HEK293 (cell line): Measurements from ENCODE around the gene KRT12.

Experiments
- CTCF ChIA-PET: fragments of 350-600 bp; formaldehyde crosslinking; extraction: SDS; loops from one replicate; lab custom pipeline; 2021; ENCODE audit warnings: antibody characterized with exemption; lab: Yijun Ruan, JAX
- POLR2A ChIA-PET: fragments of 300-600 bp; formaldehyde crosslinking; extraction: SDS; loops from one replicate; lab custom pipeline; 2020; ENCODE audit warnings: antibody characterized with exemption, inconsistent platforms; lab: Yijun Ruan, JAX
- H3K27ac ChIP-seq: fragments of 200-500 bp; sonication (Bioruptor generic); 2 replicates; pipeline ENCODE4 v1.5.1; 2014; ENCODE audit warnings: low read depth, low read length, control low read depth, inconsistent platforms; ENCODE audit errors: extremely low read depth
- H3K36me3 ChIP-seq, 2 experiments: fragments of 200-500 bp in 1 of 2; sonication (Bioruptor generic) in 1 of 2; 1 replicate in 1 of 2; 2 replicates in 1 of 2; pipeline ENCODE4 v1.5.1; 2014 to 2017; ENCODE audit warnings: inconsistent platforms in 2 of 2, low read length in 2 of 2; ENCODE audit not compliant: control insufficient read depth in 2 of 2, insufficient read depth in 1 of 2
- H3K4me1 ChIP-seq: fragments of 200-500 bp; sonication (Bioruptor generic); 2 replicates; pipeline ENCODE4 v1.5.1; 2014; ENCODE audit warnings: mild to moderate bottlenecking, low read length, inconsistent platforms; ENCODE audit not compliant: control insufficient read depth, insufficient read depth
- H3K4me3 ChIP-seq: 2 replicates; pipeline ENCODE4 v1.5.1; 2011; ENCODE audit warnings: low read depth, mild to moderate bottlenecking, control low read depth, low read length, moderate library complexity
- H3K9me3 ChIP-seq: fragments of 200-500 bp; sonication (Bioruptor generic); 2 replicates; pipeline ENCODE4 v1.5.1; 2014; ENCODE audit warnings: low read depth, low read length, inconsistent platforms; ENCODE audit not compliant: control insufficient read depth, insufficient read depth
- KLF8 ChIP-seq: fragments of 450-650 bp; formaldehyde crosslinking; IDR thresholded peaks from 2 replicates; pipeline ENCODE4 v1.5.1; 2016; ENCODE audit warnings: missing biosample characterization, missing genetic modification characterization
- ZFP41 ChIP-seq: fragments of 450-650 bp; formaldehyde crosslinking; IDR thresholded peaks from 2 replicates; pipeline ENCODE4 v1.5.1; 2016; ENCODE audit warnings: missing biosample characterization, missing genetic modification characterization, borderline replicate concordance
- ZNF16 ChIP-seq: fragments of 450-650 bp; formaldehyde crosslinking; IDR thresholded peaks from 2 replicates; pipeline ENCODE4 v1.5.1; 2016; ENCODE audit warnings: low read depth, missing biosample characterization, missing genetic modification characterization
- ZNF221 ChIP-seq: fragments of 450-650 bp; formaldehyde crosslinking; IDR thresholded peaks from 2 replicates; pipeline ENCODE4 v1.5.1; 2017; ENCODE audit warnings: missing biosample characterization, missing genetic modification characterization, borderline replicate concordance
- ZNF558 ChIP-seq: fragments of 450-650 bp; formaldehyde crosslinking; IDR thresholded peaks from 2 replicates; pipeline ENCODE4 v1.5.1; 2016; ENCODE audit warnings: missing biosample characterization, missing genetic modification characterization
- ZNF623 ChIP-seq: fragments of 450-650 bp; formaldehyde crosslinking; IDR thresholded peaks from 2 replicates; pipeline ENCODE4 v1.5.1; 2016; ENCODE audit warnings: missing biosample characterization, missing genetic modification characterization
- TF ChIP-seq, protein P1 (sequence below): fragments of 450-650 bp; formaldehyde crosslinking; IDR thresholded peaks from 2 replicates; pipeline ENCODE4 v1.5.1; 2016; ENCODE audit warnings: missing biosample characterization, missing genetic modification characterization, borderline replicate concordance
- TF ChIP-seq, protein P2 (sequence below): fragments of 450-650 bp; IDR thresholded peaks from 2 replicates; pipeline ENCODE4 v1.5.1; 2018; ENCODE audit warnings: missing biosample characterization, mild to moderate bottlenecking, missing genetic modification characterization
- TF ChIP-seq, protein P3 (sequence below): fragments of 450-650 bp; formaldehyde crosslinking; IDR thresholded peaks from 2 replicates; pipeline ENCODE4 v1.5.0; 2017; ENCODE audit warnings: missing biosample characterization, missing genetic modification characterization, borderline replicate concordance
- TF ChIP-seq, protein P4 (sequence below): fragments of 450-650 bp; formaldehyde crosslinking; IDR thresholded peaks from 2 replicates; pipeline ENCODE4 v1.5.1; 2016; ENCODE audit warnings: missing biosample characterization, missing genetic modification characterization
- TF ChIP-seq, protein P5 (sequence below): fragments of 450-650 bp; formaldehyde crosslinking; IDR thresholded peaks from 2 replicates; pipeline ENCODE4 v1.5.1; 2016; ENCODE audit warnings: missing biosample characterization, missing genetic modification characterization, low read depth
- TF ChIP-seq, protein P6 (sequence below): fragments of 450-650 bp; formaldehyde crosslinking; IDR thresholded peaks from 2 replicates; pipeline ENCODE4 v1.5.1; 2016; ENCODE audit warnings: missing biosample characterization, missing genetic modification characterization
- TF ChIP-seq, protein P7 (sequence below): fragments of 450-650 bp; formaldehyde crosslinking; IDR thresholded peaks from 2 replicates; pipeline ENCODE4 v1.5.1; 2016; ENCODE audit warnings: missing biosample characterization, missing genetic modification characterization, borderline replicate concordance

KRT12 gene

DNA sequence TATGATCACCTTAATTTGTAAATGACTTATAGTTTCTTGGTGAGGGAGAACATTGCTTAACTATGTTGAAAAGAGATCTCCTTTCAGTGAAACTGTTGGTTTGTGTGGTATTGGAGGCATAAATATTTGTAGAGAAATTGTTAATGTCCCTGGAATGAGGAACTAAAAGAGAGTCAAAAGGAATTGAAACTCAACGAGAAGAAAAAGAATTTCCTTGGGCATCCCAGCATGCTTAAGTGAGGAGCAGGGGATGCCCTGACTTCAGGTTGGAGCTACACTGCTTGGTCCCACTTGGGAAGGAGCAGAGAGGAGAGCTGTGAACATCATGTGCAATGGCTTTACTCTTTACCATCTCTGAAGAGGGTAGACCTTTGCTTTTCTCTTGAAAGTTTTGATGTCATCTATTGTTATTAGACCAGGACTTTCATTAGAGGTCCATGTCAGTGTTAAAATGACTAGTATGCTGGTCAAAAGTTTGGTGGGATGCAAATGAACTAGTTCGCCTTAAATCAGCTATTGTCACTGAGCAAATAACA, 48.8 kb upstream of the KRT12 start:
- ChIA-PET CTCF (interaction anchor here (0.6 to 2.3 kb wide), 11 partner anchors 13 to 750 kb away, joined by 3 to 7 read pairs (median 5); partner anchors contain the start of gene KRT20), POLR2A (no interaction called here)
- Histone ChIP-seq H3K27ac (no peak overlapping the region), H3K9me3 (no peaks in the 10 kb centered on the region), H3K36me3 (no peaks in the 10 kb centered on the region)
- TF ChIP-seq, protein P1, sequence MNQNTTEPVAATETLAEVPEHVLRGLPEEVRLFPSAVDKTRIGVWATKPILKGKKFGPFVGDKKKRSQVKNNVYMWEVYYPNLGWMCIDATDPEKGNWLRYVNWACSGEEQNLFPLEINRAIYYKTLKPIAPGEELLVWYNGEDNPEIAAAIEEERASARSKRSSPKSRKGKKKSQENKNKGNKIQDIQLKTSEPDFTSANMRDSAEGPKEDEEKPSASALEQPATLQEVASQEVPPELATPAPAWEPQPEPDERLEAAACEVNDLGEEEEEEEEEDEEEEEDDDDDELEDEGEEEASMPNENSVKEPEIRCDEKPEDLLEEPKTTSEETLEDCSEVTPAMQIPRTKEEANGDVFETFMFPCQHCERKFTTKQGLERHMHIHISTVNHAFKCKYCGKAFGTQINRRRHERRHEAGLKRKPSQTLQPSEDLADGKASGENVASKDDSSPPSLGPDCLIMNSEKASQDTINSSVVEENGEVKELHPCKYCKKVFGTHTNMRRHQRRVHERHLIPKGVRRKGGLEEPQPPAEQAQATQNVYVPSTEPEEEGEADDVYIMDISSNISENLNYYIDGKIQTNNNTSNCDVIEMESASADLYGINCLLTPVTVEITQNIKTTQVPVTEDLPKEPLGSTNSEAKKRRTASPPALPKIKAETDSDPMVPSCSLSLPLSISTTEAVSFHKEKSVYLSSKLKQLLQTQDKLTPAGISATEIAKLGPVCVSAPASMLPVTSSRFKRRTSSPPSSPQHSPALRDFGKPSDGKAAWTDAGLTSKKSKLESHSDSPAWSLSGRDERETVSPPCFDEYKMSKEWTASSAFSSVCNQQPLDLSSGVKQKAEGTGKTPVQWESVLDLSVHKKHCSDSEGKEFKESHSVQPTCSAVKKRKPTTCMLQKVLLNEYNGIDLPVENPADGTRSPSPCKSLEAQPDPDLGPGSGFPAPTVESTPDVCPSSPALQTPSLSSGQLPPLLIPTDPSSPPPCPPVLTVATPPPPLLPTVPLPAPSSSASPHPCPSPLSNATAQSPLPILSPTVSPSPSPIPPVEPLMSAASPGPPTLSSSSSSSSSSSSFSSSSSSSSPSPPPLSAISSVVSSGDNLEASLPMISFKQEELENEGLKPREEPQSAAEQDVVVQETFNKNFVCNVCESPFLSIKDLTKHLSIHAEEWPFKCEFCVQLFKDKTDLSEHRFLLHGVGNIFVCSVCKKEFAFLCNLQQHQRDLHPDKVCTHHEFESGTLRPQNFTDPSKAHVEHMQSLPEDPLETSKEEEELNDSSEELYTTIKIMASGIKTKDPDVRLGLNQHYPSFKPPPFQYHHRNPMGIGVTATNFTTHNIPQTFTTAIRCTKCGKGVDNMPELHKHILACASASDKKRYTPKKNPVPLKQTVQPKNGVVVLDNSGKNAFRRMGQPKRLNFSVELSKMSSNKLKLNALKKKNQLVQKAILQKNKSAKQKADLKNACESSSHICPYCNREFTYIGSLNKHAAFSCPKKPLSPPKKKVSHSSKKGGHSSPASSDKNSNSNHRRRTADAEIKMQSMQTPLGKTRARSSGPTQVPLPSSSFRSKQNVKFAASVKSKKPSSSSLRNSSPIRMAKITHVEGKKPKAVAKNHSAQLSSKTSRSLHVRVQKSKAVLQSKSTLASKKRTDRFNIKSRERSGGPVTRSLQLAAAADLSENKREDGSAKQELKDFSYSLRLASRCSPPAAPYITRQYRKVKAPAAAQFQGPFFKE (tag by site-specific recombination) = no peak
- TF ChIP-seq, protein P2, sequence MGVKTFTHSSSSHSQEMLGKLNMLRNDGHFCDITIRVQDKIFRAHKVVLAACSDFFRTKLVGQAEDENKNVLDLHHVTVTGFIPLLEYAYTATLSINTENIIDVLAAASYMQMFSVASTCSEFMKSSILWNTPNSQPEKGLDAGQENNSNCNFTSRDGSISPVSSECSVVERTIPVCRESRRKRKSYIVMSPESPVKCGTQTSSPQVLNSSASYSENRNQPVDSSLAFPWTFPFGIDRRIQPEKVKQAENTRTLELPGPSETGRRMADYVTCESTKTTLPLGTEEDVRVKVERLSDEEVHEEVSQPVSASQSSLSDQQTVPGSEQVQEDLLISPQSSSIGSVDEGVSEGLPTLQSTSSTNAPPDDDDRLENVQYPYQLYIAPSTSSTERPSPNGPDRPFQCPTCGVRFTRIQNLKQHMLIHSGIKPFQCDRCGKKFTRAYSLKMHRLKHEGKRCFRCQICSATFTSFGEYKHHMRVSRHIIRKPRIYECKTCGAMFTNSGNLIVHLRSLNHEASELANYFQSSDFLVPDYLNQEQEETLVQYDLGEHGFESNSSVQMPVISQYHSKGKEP = no peak
- TF ChIP-seq ZNF558 = no peak
- TF ChIP-seq, protein P3, sequence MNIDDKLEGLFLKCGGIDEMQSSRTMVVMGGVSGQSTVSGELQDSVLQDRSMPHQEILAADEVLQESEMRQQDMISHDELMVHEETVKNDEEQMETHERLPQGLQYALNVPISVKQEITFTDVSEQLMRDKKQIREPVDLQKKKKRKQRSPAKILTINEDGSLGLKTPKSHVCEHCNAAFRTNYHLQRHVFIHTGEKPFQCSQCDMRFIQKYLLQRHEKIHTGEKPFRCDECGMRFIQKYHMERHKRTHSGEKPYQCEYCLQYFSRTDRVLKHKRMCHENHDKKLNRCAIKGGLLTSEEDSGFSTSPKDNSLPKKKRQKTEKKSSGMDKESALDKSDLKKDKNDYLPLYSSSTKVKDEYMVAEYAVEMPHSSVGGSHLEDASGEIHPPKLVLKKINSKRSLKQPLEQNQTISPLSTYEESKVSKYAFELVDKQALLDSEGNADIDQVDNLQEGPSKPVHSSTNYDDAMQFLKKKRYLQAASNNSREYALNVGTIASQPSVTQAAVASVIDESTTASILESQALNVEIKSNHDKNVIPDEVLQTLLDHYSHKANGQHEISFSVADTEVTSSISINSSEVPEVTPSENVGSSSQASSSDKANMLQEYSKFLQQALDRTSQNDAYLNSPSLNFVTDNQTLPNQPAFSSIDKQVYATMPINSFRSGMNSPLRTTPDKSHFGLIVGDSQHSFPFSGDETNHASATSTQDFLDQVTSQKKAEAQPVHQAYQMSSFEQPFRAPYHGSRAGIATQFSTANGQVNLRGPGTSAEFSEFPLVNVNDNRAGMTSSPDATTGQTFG (tag by site-specific recombination) = no peak
- TF ChIP-seq, protein P4, sequence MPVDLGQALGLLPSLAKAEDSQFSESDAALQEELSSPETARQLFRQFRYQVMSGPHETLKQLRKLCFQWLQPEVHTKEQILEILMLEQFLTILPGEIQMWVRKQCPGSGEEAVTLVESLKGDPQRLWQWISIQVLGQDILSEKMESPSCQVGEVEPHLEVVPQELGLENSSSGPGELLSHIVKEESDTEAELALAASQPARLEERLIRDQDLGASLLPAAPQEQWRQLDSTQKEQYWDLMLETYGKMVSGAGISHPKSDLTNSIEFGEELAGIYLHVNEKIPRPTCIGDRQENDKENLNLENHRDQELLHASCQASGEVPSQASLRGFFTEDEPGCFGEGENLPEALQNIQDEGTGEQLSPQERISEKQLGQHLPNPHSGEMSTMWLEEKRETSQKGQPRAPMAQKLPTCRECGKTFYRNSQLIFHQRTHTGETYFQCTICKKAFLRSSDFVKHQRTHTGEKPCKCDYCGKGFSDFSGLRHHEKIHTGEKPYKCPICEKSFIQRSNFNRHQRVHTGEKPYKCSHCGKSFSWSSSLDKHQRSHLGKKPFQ (tag by site-specific recombination) = no peak
- TF ChIP-seq KLF8 (tag by site-specific recombination) = no peak
- TF ChIP-seq, protein P5, sequence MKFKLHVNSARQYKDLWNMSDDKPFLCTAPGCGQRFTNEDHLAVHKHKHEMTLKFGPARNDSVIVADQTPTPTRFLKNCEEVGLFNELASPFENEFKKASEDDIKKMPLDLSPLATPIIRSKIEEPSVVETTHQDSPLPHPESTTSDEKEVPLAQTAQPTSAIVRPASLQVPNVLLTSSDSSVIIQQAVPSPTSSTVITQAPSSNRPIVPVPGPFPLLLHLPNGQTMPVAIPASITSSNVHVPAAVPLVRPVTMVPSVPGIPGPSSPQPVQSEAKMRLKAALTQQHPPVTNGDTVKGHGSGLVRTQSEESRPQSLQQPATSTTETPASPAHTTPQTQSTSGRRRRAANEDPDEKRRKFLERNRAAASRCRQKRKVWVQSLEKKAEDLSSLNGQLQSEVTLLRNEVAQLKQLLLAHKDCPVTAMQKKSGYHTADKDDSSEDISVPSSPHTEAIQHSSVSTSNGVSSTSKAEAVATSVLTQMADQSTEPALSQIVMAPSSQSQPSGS (tag by site-specific recombination) = no peak
- TF ChIP-seq, protein P6, sequence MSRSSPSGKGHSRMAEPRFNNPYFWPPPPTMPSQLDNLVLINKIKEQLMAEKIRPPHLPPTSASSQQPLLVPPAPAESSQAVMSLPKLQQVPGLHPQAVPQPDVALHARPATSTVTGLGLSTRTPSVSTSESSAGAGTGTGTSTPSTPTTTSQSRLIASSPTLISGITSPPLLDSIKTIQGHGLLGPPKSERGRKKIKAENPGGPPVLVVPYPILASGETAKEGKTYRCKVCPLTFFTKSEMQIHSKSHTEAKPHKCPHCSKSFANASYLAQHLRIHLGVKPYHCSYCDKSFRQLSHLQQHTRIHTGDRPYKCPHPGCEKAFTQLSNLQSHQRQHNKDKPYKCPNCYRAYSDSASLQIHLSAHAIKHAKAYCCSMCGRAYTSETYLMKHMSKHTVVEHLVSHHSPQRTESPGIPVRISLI (tag by site-specific recombination) = no peak
- no peak for TF ChIP-seq ZNF221 (tag by site-specific recombination)
- no peak for TF ChIP-seq ZFP41 (tag by site-specific recombination)
- no peak for TF ChIP-seq ZNF623 (tag by site-specific recombination)
- TF ChIP-seq ZNF16 (tag by site-specific recombination) = no peak
- TF ChIP-seq, protein P7, sequence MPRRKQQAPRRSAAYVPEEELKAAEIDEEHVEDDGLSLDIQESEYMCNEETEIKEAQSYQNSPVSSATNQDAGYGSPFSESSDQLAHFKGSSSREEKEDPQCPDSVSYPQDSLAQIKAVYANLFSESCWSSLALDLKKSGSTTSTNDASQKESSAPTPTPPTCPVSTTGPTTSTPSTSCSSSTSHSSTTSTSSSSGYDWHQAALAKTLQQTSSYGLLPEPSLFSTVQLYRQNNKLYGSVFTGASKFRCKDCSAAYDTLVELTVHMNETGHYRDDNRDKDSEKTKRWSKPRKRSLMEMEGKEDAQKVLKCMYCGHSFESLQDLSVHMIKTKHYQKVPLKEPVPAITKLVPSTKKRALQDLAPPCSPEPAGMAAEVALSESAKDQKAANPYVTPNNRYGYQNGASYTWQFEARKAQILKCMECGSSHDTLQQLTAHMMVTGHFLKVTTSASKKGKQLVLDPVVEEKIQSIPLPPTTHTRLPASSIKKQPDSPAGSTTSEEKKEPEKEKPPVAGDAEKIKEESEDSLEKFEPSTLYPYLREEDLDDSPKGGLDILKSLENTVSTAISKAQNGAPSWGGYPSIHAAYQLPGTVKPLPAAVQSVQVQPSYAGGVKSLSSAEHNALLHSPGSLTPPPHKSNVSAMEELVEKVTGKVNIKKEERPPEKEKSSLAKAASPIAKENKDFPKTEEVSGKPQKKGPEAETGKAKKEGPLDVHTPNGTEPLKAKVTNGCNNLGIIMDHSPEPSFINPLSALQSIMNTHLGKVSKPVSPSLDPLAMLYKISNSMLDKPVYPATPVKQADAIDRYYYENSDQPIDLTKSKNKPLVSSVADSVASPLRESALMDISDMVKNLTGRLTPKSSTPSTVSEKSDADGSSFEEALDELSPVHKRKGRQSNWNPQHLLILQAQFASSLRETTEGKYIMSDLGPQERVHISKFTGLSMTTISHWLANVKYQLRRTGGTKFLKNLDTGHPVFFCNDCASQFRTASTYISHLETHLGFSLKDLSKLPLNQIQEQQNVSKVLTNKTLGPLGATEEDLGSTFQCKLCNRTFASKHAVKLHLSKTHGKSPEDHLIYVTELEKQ (tag by site-specific recombination) = no peak
- TF ChIP-seq, all 188 proteins: peak for 0
- Histone ChIP-seq H3K4me1 (no peaks in the 10 kb centered on the region), H3K4me3 (no peak overlapping the region)
